ENCODE data around the gene PRC1. TPM values are rescaled to one million over a fixed set of nuclear protein-coding genes. Genes with fewer than 3 reads are reported as not detected.

PRC1 gene
- polyA plus RNA-seq, 1 donor from 2014 or later: 18.2 TPM

GRCh38 chr15:90960298-90961091 is 33.8 kb downstream of the PRC1 start:
- no peak for TF ChIP-seq REST (IDR thresholded peaks at IDR 0.05; ENCODE audit: borderline replicate concordance)
- no peak for TF ChIP-seq EP300 (conservative IDR thresholded peaks at IDR 0.05; ENCODE audit: poor library complexity, severe bottlenecking)
- no peak for TF ChIP-seq SMC3 (conservative IDR thresholded peaks at IDR 0.05; ENCODE audit: poor library complexity)
- TF ChIP-seq, protein P1, sequence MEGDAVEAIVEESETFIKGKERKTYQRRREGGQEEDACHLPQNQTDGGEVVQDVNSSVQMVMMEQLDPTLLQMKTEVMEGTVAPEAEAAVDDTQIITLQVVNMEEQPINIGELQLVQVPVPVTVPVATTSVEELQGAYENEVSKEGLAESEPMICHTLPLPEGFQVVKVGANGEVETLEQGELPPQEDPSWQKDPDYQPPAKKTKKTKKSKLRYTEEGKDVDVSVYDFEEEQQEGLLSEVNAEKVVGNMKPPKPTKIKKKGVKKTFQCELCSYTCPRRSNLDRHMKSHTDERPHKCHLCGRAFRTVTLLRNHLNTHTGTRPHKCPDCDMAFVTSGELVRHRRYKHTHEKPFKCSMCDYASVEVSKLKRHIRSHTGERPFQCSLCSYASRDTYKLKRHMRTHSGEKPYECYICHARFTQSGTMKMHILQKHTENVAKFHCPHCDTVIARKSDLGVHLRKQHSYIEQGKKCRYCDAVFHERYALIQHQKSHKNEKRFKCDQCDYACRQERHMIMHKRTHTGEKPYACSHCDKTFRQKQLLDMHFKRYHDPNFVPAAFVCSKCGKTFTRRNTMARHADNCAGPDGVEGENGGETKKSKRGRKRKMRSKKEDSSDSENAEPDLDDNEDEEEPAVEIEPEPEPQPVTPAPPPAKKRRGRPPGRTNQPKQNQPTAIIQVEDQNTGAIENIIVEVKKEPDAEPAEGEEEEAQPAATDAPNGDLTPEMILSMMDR (IDR thresholded peaks at IDR 0.05; ENCODE audit: poor library complexity, severe bottlenecking): no peak
- no peak for TF ChIP-seq RAD21 (conservative IDR thresholded peaks at IDR 0.05)
- TF ChIP-seq POLR2AphosphoS5 (IDR thresholded peaks at IDR 0.05): no peak
- no peak for TF ChIP-seq MXI1 (conservative IDR thresholded peaks at IDR 0.05; ENCODE audit: poor library complexity, severe bottlenecking)
- no peak for TF ChIP-seq EZH2 (IDR thresholded peaks at IDR 0.05; ENCODE audit: borderline replicate concordance, insufficient read depth, low read length, poor library complexity, severe bottlenecking)
- no peak for TF ChIP-seq TAF1 (IDR thresholded peaks at IDR 0.05; ENCODE audit: low read depth)
- no peaks in the 10 kb centered on the region for H3K36me3 ChIP-seq (ENCODE audit: insufficient read depth, low read length)
- no peaks in the 10 kb centered on the region for H3F3A ChIP-seq (ENCODE audit: insufficient read depth, low read length, poor library complexity, severe bottlenecking)
- H3K9me2 ChIP-seq (ENCODE audit: insufficient read depth, low read length): no peaks in the 10 kb centered on the region
- H3K4me3 ChIP-seq (ENCODE audit: low read length): no peak overlapping the region
- H3K79me2 ChIP-seq (replicated peaks; ENCODE audit: insufficient read depth, low read length): no peaks in the 10 kb centered on the region
- H3K9me3 ChIP-seq (ENCODE audit: low read length): no peaks in the 10 kb centered on the region
- H3K27me3 ChIP-seq (ENCODE audit: insufficient read depth, low read depth, low read length): peaks cover 15% of the 10 kb centered on the region
- H4K20me1 ChIP-seq (ENCODE audit: insufficient read depth): no peaks in the 10 kb centered on the region
- H3K9ac ChIP-seq (ENCODE audit: low read length): no peak overlapping the region
- H3K27ac ChIP-seq (ENCODE audit: low read length): no peak overlapping the region
- H3K4me2 ChIP-seq (ENCODE audit: low read length): no peak overlapping the region
- H2AFZ ChIP-seq (ENCODE audit: low read depth, low read length): no peak overlapping the region

DNA sequence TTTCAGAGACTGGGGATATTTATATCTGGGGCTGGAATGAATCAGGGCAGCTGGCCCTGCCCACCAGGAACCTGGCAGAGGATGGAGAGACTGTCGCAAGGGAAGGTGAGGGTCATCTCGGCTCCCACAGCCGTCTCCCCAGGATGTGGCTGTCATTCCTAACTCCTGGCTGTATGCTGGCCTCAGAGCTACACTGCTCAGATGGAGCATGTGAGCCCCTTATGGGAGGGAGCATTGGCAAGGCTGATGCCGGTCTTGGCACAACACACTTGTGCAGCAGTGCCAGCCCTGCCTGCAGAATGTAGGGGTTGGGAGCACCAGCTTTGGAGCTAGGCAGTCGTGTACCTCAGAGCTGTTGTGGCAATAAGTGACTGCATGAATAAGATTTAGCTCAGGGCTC is 34.4 kb downstream of the PRC1 start:
- Histone ChIP-seq H3K36me3 (ENCODE audit: insufficient read depth, low read length) (no peaks in the 10 kb centered on the region), H3K27ac (ENCODE audit: low read length) (no peak overlapping the region), H3K79me2 (replicated peaks; ENCODE audit: insufficient read depth, low read length) (no peaks in the 10 kb centered on the region), H3K4me3 (ENCODE audit: low read length) (no peak overlapping the region), H3K9ac (ENCODE audit: low read length) (no peak overlapping the region), H3F3A (ENCODE audit: insufficient read depth, low read length, poor library complexity, severe bottlenecking) (no peaks in the 10 kb centered on the region), H3K9me2 (ENCODE audit: insufficient read depth, low read length) (no peaks in the 10 kb centered on the region), H2AFZ (ENCODE audit: low read depth, low read length) (no peak overlapping the region), H4K20me1 (ENCODE audit: insufficient read depth) (no peaks in the 10 kb centered on the region), H3K4me2 (ENCODE audit: low read length) (no peak overlapping the region), H3K9me3 (ENCODE audit: low read length) (no peaks in the 10 kb centered on the region), H3K27me3 (ENCODE audit: insufficient read depth, low read depth, low read length) (peaks cover 15% of the 10 kb centered on the region)
- no peak for TF ChIP-seq POLR2AphosphoS5 (IDR thresholded peaks at IDR 0.05)
- TF ChIP-seq REST (IDR thresholded peaks at IDR 0.05; ENCODE audit: borderline replicate concordance): no peak
- no peak for TF ChIP-seq SMC3 (conservative IDR thresholded peaks at IDR 0.05; ENCODE audit: poor library complexity)
- no peak for TF ChIP-seq TAF1 (IDR thresholded peaks at IDR 0.05; ENCODE audit: low read depth)
- no peak for TF ChIP-seq EP300 (conservative IDR thresholded peaks at IDR 0.05; ENCODE audit: poor library complexity, severe bottlenecking)
- no peak for TF ChIP-seq EZH2 (IDR thresholded peaks at IDR 0.05; ENCODE audit: borderline replicate concordance, insufficient read depth, low read length, poor library complexity, severe bottlenecking)

Measured in neural cell (in vitro differentiated cells).